ENCODE measurements around the gene TMEM253.
A peak's percentile ranks its signal among the peaks of the same experiment; 100 is the strongest.

TMEM253 gene

GRCh38 chr14:21105095-21105494 lies 4.2 kb downstream of the TMEM253 start:
- DNase-seq (ENCODE audit: low spot score) = no peak

DNA sequence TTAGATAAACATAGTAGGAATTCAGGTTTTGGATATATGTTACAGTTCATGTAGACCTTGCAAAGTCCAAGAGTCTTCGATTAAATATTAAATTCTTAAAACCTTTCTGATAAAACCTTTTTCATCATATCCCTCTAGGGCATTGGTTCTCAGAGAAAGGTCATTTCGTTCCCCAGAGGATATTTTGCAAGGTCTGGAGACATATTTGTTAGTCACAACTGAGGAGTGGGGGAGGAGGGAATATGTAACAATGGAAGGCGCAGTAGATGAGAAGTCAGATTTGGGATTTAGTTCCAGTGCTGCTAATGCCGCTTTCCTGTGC lies 5.3 kb downstream of the TMEM253 start:
- DNase-seq (ENCODE audit: low spot score) = no peak

DNA sequence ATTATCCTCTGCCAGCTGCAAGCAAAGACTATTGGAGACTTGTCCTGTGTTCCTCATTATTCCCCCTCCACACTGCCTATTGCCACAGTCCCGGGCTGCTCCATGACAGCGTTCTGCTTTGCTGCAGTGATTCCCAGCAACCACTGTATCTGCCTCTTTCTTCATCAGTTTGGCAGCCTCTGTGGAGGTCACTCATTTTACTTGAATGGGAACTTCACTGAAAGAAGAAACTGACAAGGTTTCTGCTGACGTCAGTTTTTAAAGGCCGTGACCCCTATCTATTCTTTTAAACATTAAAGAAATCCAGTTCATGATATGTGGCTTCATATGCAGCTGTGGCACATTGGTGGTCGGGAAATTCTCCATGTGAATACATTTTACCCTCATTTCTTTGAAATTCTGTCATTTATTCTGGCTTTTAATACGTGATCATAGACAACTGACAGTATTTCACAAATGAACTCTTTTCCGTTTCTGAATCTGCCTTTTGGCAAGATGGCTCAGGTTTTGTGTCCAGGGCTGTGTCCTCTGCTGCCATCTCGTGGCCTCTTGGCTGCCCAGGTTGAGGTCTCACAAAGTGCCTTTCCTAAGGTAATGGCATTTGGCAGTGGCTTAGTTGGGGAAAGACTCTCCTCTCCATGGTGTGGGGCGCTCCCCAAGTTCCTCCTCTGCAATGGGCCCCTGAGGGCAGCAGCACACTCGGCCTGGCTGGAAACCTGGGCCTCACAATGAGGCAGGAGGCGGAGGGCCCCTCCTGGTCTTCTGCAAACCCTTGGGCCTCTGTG lies 5.8 kb downstream of the TMEM253 start:
- peak; percentile 73 for DNase-seq (ENCODE audit: low spot score)

GRCh38 chr14:21107283-21107800 lies 6.5 kb downstream of the TMEM253 start:
- no peak for DNase-seq (ENCODE audit: low spot score)

- DNase-seq (ENCODE audit: low spot score) = no peak
Measured at GRCh38 chr14:21108791-21109190, 7.9 kb downstream of the TMEM253 start.

DNA sequence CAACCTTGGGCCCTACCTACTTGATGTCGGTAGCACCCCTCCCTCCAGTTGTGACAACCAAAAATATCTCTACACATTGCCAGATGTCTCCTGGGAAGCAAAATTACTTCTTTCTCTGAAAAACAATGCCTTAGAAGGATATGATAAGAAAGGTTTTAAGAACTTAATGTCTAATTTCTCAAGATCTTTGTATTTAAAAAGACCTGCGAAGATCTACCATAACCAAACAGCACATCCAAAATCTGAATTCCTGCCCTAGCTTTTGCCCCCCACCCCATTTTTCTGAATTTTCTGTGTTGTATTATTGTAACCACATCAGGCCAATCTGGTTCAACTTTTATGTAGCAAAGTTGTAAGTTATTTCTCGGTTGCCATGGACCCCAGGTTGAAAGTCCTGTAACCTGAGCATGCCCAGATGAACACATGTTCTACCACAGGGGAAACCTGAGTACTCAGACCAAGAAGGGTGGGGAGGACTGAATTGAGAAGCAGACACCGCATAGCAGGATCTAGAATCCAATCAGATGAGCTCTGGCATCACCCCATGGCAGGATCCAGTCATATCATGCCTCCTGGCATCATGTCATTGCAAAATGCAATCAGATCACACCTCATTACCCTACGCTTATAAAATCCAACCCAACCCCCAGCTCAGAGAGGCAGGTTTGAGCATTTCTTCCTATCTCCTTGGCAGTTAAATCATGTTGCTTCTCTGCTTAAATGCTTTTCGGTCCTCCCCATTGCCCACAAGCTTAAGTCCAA lies 8.7 kb downstream of the TMEM253 start:
- DNase-seq (ENCODE audit: low spot score) = no peak

- no peak for DNase-seq (ENCODE audit: low spot score)
Measured at GRCh38 chr14:21112255-21112654, 11.4 kb downstream of the TMEM253 start.

GRCh38 chr14:21113369-21113768 lies 12.5 kb downstream of the TMEM253 start:
- DNase-seq (ENCODE audit: low spot score) = no peak

DNA sequence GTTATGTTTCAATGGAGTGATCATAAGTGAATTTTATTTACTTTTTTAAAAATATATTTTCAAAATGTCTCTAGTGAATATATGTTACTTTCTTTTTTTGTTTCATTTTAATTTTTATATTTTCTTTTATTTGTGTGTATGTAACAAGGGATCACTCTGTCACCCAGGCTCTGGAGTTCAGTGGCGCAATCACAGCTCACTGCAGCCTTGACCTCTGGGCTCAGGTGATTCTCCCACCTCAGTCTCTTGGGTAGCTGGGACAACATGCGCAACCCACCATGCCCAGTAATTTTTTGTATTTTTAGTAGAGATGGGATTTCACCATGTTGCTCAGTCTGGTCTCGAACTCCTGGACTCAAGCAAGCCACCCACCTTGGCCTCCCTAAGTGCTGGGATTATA lies 18.1 kb downstream of the TMEM253 start:
- no peak for DNase-seq (ENCODE audit: low spot score)

DNA sequence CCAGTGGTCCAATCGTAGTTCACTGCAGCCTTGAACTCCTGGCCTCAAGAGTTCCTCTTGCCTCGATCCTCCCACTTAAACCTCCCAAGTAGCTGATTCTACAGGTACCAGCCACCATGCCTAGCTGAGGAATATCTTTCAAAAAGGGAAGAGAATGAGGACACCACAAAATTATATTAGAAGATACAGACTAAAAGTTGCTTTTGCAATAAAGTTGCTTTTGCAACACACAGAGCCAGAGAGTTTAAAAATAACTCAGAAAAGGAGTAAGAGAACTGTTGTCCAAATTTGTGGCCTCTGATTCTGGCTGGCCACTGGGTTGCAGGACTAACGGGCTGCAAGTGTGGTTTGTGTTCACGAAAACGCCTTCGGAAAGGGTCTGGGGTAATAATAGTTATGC lies 19.8 kb downstream of the TMEM253 start:
- no peak for DNase-seq (ENCODE audit: low spot score)

DNA sequence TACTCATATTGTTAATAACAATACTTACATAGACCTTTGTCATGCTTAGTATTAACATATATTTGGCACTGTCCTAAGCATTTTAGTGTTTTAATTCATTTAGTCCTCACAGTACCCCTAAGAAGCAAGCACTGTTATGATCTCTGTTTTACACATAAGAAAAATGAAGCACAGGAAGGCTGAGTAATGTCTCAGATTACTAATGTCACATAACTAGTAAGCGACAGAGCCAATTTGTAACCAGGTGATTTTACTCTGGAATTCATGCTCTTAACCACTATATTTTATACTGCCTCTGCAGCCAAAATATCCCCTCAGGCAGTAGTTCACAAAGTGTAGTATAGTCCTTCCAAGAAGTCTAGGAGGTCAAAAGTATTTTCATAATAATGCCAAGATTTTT lies 20.3 kb downstream of the TMEM253 start:
- no peak for DNase-seq (ENCODE audit: low spot score)

GRCh38 chr14:21123429-21123828 lies 22.6 kb downstream of the TMEM253 start:
- no peak for DNase-seq (ENCODE audit: low spot score)

GRCh38 chr14:21133901-21134300 lies 33.0 kb downstream of the TMEM253 start:
- DNase-seq (ENCODE audit: low spot score) = no peak

- DNase-seq (ENCODE audit: low spot score) = peak; percentile 47
Measured at GRCh38 chr14:21136024-21136423, 35.2 kb downstream of the TMEM253 start.

- no peak for DNase-seq (ENCODE audit: low spot score)
Measured at GRCh38 chr14:21142357-21142756, 41.5 kb downstream of the TMEM253 start.

GRCh38 chr14:21145437-21145836 lies 44.6 kb downstream of the TMEM253 start:
- DNase-seq (ENCODE audit: low spot score) = no peak

GRCh38 chr14:21149641-21150367 lies 48.9 kb downstream of the TMEM253 start:
- no peak for DNase-seq (ENCODE audit: low spot score)
